Measurements from ENCODE around the gene APOBEC3H. TPM values are rescaled to one million over a fixed set of nuclear protein-coding genes. Genes with fewer than 3 reads are reported as not detected.

APOBEC3H gene
- total and polyA plus RNA-seq, 8 donors = 0.63 to 7.8 TPM; not detected in 6

GRCh38 chr22:39152024-39152510 lies 55.0 kb downstream of the APOBEC3H start:
- Histone ChIP-seq H3K4me1 (peaks cover 55 to 62% (median 58%) of the 10 kb centered on the region in 4 donors), H3K27ac (peak overlapping the region; percentile 85 to 98 (median 93)), H3K27me3 (peaks cover 0 to 15% (median 7%) of the 10 kb centered on the region in 3 donors), H3K9me3 (no peaks in the 10 kb centered on the region), H3K36me3 (peaks cover 0 to 18% (median 7%) of the 10 kb centered on the region in 4 donors), H3K4me3 (peak overlapping the region; percentile 78 to 96 (median 88))
- intact Hi-C loops (cut with DNase I; ENCODE audit: low total_unique reads) = no loop called here
- TF ChIP-seq POLR2AphosphoS5 (IDR thresholded peaks at IDR 0.05) = no peak
- TF ChIP-seq, protein P1, sequence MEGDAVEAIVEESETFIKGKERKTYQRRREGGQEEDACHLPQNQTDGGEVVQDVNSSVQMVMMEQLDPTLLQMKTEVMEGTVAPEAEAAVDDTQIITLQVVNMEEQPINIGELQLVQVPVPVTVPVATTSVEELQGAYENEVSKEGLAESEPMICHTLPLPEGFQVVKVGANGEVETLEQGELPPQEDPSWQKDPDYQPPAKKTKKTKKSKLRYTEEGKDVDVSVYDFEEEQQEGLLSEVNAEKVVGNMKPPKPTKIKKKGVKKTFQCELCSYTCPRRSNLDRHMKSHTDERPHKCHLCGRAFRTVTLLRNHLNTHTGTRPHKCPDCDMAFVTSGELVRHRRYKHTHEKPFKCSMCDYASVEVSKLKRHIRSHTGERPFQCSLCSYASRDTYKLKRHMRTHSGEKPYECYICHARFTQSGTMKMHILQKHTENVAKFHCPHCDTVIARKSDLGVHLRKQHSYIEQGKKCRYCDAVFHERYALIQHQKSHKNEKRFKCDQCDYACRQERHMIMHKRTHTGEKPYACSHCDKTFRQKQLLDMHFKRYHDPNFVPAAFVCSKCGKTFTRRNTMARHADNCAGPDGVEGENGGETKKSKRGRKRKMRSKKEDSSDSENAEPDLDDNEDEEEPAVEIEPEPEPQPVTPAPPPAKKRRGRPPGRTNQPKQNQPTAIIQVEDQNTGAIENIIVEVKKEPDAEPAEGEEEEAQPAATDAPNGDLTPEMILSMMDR (IDR thresholded peaks at IDR 0.05) = no peak
- TF ChIP-seq POLR2A (IDR thresholded peaks at IDR 0.05) = no peak
- no peak for TF ChIP-seq EP300 (IDR thresholded peaks at IDR 0.05)
- DNase-seq = no peak
- 3 to 9% (median 4%) methylated on average over 23 to 44 of the region's 44 CpGs for WGBS, 5 donors

- H3K4me1 ChIP-seq = peaks cover 49 to 56% (median 52%) of the 10 kb centered on the region in 4 donors
Measured at GRCh38 chr22:39152511-39153219, 55.6 kb downstream of the APOBEC3H start, which contains the start of gene CBX7. CBX7 (minus strand) TSS chr22:39152680; CDS start chr22:39152444, 236 bp downstream.

DNA sequence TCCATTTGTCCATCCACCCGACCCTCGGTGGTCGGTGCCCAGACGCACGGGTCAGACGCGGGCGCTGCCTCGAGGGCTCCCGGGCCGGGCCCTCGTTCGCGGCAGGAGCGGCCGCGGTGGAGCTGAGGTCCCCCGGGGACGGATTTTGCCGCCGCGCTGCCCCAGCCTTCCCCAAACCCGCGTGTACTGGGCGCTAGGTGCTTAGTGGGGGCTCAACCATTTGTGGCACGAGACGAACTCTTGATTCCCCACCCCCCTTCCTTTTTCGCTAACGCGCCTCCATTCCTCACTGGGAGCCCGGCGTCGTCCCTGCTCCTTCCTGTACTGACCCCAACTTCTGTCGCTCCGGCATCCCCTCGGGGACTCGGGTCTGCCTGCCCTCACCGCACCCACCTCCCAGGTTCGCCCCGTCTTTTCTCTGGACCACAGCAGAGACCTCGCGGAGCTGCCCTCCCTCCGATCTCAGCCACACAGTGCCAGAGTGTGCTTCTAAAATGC lies 56.2 kb downstream of the APOBEC3H start:
- Histone ChIP-seq H3K27me3 (peaks cover 0 to 15% (median 7%) of the 10 kb centered on the region in 3 donors), H3K27ac (peak overlapping the region; percentile 81 to 98 (median 93)), H3K4me1 (peaks cover 43 to 50% (median 46%) of the 10 kb centered on the region in 4 donors), H3K9me3 (no peaks in the 10 kb centered on the region), H3K36me3 (peaks cover 0 to 14% (median 7%) of the 10 kb centered on the region in 4 donors), H3K4me3 (peak overlapping the region; percentile 78 to 96 (median 88))
- intact Hi-C loops (cut with DNase I; ENCODE audit: low total_unique reads) = no loop called here
- TF ChIP-seq, protein P1 (IDR thresholded peaks at IDR 0.05) = no peak
- TF ChIP-seq POLR2AphosphoS5 (IDR thresholded peaks at IDR 0.05) (no peak), POLR2A (IDR thresholded peaks at IDR 0.05) (no peak), EP300 (IDR thresholded peaks at IDR 0.05) (no peak)
- WGBS, 5 donors = 2 to 7% (median 3%) methylated on average over 20 to 43 of the region's 43 CpGs
- DNase-seq = no peak

More at GRCh38 chr22:39152511-39153219, 55.6 kb downstream of the APOBEC3H start, which contains the start of gene CBX7:
- Histone ChIP-seq H3K27ac (peak within 1 kb of the TSS; percentile 85 to 98 (median 93)), H3K4me3 (peak within 1 kb of the TSS; percentile 78 to 96 (median 88)), H3K36me3 (peaks cover 0 to 18% (median 7%) of the 10 kb centered on the region in 4 donors), H3K27me3 (peaks cover 0 to 15% (median 7%) of the 10 kb centered on the region in 3 donors), H3K9me3 (no peaks in the 10 kb centered on the region)
- intact Hi-C loops (cut with DNase I; ENCODE audit: low total_unique reads) = no loop called here
- TF ChIP-seq POLR2AphosphoS5 (IDR thresholded peaks at IDR 0.05) (peak; percentile 85 to 88 (median 87)), POLR2A (IDR thresholded peaks at IDR 0.05) (peak in 2 of 4 donors; percentile 49 to 60), EP300 (IDR thresholded peaks at IDR 0.05) (no peak)
- TF ChIP-seq, protein P1 (IDR thresholded peaks at IDR 0.05) = no peak
- peak; percentile 97 for DNase-seq
- WGBS, 5 donors = 0 to 1% (median 1%) methylated on average over 46 to 97 of the region's 98 CpGs

Small RNAs within 50 kb of the gene (small RNA-seq; reads per million reads assigned to genes)
- gene AL022318.2 (0 reads per million in 4 donors), gene COX5BP7 (0 reads per million in 4 donors)

Other genes starting within 250 kb of the APOBEC3H start
- gene CBX6, start 225.0 kb upstream of the APOBEC3H start, total RNA-seq = 10 to 100 TPM; 15.4 to 46.0 (median 32.9) TPM
- gene CBX6, start 225.0 kb upstream of the APOBEC3H start, polyA plus RNA-seq = 10 to 100 TPM in 2 of 3 donors, 1 to 10 TPM in 1; 8.9 to 20.3 (median 14.6) TPM
- 1 to 10 TPM in 2 of 5 donors, not detected in 3; 1.8 to 3.3 TPM for gene APOBEC3A, start 139.6 kb upstream of the APOBEC3H start, total RNA-seq
- 1 to 10 TPM in 2 of 3 donors, not detected in 1; 1.2 to 1.9 TPM for gene APOBEC3A, start 139.6 kb upstream of the APOBEC3H start, polyA plus RNA-seq
- gene APOBEC3B, start 114.9 kb upstream of the APOBEC3H start, total RNA-seq = 1 to 10 TPM in 2 of 5 donors, not detected in 3; 1.1 to 4.8 TPM
- 1 to 10 TPM; 1.7 to 8.7 (median 3.8) TPM for gene APOBEC3B, start 114.9 kb upstream of the APOBEC3H start, polyA plus RNA-seq
- 10 to 100 TPM in 1 of 5 donors, 1 to 10 TPM in 4; 1.2 to 11.6 (median 2.0) TPM for gene APOBEC3C, start 83.0 kb upstream of the APOBEC3H start, total RNA-seq
- gene APOBEC3C, start 83.0 kb upstream of the APOBEC3H start, polyA plus RNA-seq = 10 to 100 TPM; 12.1 to 15.4 (median 14.9) TPM
- gene APOBEC3D, start 76.1 kb upstream of the APOBEC3H start, total RNA-seq = 1 to 10 TPM in 3 of 5 donors, under 1 TPM in 1, not detected in 1; 0.29 to 5.3 (median 2.4) TPM
- gene APOBEC3D, start 76.1 kb upstream of the APOBEC3H start, polyA plus RNA-seq = 1 to 10 TPM; 1.3 to 3.3 (median 2.9) TPM
- gene APOBEC3F, start 56.4 kb upstream of the APOBEC3H start, total RNA-seq = 1 to 10 TPM in 3 of 5 donors, under 1 TPM in 1, not detected in 1; 0.89 to 4.1 (median 2.3) TPM
- 1 to 10 TPM; 4.1 to 8.2 (median 4.6) TPM for gene APOBEC3F, start 56.4 kb upstream of the APOBEC3H start, polyA plus RNA-seq
- gene APOBEC3G, start 20.0 kb upstream of the APOBEC3H start, total RNA-seq = 10 to 100 TPM in 1 of 5 donors, 1 to 10 TPM in 2, under 1 TPM in 1, not detected in 1; 0.45 to 19.6 (median 3.6) TPM
- 1 to 10 TPM; 4.1 to 9.3 (median 7.0) TPM for gene APOBEC3G, start 20.0 kb upstream of the APOBEC3H start, polyA plus RNA-seq
- gene CBX7, start 55.4 kb downstream of the APOBEC3H start, total RNA-seq = 10 to 100 TPM; 10.1 to 84.6 (median 29.6) TPM
- 10 to 100 TPM; 28.6 to 46.3 (median 29.8) TPM for gene CBX7, start 55.4 kb downstream of the APOBEC3H start, polyA plus RNA-seq
- gene PDGFB, start 147.7 kb downstream of the APOBEC3H start, total RNA-seq = 10 to 100 TPM in 2 of 5 donors, 1 to 10 TPM in 3; 1.2 to 58.5 (median 9.5) TPM
- gene PDGFB, start 147.7 kb downstream of the APOBEC3H start, polyA plus RNA-seq = 1 to 10 TPM; 3.6 to 4.1 (median 3.6) TPM
- gene RPL3, start 222.4 kb downstream of the APOBEC3H start, total RNA-seq = 1,000 to 10,000 TPM in 4 of 5 donors, 100 to 1,000 TPM in 1; 940 to 2,730 (median 1,959) TPM
- gene RPL3, start 222.4 kb downstream of the APOBEC3H start, polyA plus RNA-seq = 1,000 to 10,000 TPM; 2,938 to 5,267 (median 3,478) TPM